Measurements from ENCODE around the gene ZNF577.

Gene ZNF577

DNA sequence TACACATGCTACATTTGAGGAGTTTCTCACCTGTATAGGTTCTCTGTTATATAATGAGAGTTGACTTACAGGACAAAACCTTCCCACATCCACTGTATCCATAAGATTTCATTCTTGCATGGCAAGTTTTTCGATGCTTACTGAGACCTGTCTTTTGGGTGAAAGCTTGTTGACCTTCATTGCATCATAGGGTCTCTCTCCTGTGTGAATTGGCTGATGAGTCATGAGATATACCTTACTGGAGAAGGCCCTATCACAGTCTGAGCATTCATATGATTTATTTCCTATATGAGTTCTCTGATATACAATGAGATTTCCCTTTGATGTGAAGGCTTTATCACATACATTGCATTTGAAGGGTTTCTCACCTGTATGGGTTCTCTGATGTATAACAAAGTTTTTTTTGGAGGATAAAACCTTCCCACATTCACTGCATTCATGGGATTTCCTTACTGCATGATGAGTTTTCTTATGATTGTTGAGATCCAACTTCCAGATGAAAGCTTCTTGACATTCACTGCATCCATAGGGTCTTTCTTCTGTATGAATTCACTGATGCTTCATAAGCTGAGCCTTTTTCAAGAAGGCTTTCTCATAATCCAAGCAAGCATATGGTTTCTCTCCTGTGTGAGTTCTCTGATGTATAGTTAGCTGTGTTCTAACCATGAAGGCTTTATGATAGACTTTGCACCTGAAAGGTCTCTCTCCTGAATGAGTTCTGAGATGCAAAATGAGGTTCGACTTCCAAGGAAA is 25.7 kb downstream of the ZNF577 start:
- no peak for DNase-seq

DNA sequence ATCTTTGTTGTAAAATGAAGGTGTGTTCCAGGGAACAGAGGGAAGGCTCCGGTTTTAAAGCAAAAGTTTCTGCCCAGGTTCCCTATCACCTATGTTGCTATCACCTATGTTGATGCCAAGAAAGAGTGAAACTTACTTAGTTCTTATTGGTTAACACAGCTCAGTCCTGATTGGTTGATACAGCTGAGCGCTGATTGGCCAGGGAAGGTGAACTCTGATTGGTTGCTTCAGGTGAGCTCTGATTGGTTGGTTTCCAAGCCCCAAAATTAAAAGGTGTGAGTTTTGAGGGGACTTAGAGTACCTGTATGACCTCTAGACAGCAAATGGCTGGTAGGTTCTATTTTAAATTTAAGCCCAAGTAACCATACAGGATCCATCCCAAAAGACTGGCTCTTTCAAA is 50.6 kb downstream of the ZNF577 start:
- DNase-seq = no peak

DNA sequence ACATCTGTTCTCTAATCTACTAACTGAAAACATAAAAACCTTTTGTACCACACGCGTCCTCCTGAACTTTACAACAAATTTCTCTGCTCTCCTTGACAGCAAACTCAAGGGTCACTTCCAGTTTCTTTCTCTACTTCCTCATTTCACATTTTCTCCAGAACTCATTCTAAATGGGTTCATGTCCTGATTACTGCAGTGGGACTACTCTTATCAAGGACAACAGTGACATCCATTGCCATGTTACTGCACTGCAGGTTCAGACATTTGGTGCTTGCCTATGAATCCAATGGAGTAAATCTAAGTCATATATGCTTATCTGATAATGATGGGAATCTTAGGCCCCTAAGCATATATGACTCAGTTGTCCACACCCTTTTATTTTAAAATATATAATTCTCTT is 57.5 kb downstream of the ZNF577 start:
- DNase-seq = no peak

DNA sequence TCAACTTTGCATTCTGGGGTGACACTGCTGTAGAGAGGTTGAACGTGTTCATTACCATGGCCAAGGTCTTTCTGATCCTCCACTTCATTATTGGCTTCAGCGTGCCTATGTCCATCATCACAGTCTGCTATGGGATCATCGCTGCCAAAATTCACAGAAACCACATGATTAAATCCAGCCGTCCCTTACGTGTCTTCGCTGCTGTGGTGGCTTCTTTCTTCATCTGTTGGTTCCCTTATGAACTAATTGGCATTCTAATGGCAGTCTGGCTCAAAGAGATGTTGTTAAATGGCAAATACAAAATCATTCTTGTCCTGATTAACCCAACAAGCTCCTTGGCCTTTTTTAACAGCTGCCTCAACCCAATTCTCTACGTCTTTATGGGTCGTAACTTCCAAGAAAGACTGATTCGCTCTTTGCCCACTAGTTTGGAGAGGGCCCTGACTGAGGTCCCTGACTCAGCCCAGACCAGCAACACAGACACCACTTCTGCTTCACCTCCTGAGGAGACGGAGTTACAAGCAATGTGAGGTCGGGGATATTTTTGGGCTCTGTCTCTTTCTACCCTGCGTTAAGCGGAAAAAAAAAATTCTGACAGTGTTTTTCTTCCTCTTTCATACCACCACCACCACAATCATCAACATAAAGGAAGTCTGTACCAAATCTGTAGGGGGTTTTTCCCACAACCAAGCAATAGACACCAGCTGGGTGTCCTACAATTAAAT is 63.3 kb downstream of the ZNF577 start:
- no peak for DNase-seq

DNA sequence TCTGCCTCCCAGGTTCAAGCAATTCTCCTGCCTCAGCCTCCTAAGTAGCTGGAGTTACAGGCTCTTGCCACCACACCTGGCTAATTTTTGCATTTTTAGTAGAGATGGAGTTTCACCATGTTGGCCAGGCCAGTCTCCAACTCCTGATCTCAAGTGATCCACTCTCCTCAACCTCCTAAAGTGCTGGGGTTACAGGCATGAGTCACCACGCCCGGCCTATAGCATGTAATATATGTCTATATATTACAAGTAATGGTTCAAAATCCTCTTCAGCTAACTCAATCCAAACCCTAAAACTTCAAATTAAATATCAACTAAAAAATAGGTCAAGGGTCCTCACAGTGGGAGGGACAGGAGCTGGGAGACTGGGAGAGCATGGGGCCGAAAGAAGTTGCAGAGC is 64.8 kb downstream of the ZNF577 start:
- no peak for DNase-seq

DNA sequence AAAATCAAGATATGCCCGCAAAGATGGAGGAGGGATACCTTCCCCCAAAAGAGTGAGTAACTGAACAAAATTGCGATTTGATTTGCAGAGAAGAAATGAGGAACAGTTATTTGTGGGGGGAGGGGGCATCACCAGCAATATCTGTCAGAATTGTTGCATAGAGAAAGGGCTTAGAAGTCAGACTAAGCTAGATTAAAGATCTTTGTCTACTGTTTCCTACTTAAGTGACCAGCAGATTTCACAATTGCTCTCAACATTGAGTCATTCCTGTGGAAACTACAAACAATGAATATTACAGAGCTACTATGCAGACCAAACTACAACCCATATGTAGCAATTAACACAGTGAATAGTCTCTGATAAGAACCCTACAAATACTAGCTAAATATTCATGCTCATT is 65.4 kb downstream of the ZNF577 start:
- DNase-seq = no peak

DNA sequence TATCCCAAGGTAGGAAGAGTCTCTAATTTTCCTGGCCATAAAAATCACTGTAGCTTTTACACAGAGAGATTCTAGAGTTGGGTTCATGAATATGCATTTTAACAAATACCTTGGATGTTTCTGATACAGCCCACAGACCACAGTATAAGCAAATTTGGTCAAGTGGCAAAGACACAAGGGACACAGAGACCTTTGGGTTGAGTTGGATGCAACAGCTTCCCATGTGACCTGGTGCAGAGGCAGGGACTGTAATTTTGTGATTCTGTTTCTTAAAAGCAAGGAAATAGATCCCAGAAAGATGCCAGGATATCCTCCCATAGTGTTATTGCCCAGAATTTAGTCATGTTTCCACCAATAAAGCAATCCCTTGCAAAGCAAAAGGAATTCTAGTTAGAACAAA is 65.8 kb downstream of the ZNF577 start:
- DNase-seq = no peak

DNA sequence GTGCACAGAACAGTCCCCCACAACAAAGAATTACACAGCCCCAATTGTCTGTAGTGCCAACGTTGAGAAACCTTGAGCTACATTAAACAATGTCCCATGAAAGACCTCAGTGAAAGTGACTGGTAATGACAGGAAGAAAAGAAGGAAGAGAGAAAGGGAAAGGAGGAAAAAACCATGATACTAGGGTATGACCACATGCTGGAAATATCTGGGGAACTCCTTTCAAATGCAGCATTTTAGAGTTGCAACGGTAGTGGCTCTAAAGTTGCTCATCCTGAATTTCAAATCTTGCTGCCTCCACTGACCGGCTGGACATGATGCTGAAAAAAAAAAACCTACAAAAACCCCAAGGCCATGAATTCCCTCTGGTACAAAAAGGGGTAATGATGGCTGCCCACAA is 66.3 kb downstream of the ZNF577 start:
- DNase-seq = no peak
